ENCODE results near the gene ANKH.

DNA sequence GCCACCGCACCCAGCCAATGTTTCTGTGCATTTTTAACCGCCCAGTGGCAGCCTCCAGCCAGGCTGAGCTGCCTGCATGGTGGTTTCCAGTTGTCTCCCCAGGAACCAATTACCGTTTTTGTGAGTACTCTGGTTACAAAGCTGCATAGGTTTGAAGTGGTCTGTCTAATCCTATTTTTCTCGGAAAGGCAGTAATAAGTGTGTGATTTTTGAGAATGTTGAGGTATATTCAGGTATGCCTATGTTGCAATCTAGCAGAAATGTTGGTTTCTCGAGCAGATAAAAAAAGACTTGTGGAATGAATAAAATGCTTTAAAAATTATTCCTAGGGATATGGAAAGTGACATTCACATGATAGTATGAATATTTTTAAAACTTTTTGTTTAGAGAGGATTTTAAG is 41.5 kb upstream of the ANKH start:
- TF ChIP-seq, protein P1, sequence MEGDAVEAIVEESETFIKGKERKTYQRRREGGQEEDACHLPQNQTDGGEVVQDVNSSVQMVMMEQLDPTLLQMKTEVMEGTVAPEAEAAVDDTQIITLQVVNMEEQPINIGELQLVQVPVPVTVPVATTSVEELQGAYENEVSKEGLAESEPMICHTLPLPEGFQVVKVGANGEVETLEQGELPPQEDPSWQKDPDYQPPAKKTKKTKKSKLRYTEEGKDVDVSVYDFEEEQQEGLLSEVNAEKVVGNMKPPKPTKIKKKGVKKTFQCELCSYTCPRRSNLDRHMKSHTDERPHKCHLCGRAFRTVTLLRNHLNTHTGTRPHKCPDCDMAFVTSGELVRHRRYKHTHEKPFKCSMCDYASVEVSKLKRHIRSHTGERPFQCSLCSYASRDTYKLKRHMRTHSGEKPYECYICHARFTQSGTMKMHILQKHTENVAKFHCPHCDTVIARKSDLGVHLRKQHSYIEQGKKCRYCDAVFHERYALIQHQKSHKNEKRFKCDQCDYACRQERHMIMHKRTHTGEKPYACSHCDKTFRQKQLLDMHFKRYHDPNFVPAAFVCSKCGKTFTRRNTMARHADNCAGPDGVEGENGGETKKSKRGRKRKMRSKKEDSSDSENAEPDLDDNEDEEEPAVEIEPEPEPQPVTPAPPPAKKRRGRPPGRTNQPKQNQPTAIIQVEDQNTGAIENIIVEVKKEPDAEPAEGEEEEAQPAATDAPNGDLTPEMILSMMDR (IDR thresholded peaks at IDR 0.05; ENCODE audit: low read depth, low read length, missing input control): no peak
- TF ChIP-seq, protein P2, sequence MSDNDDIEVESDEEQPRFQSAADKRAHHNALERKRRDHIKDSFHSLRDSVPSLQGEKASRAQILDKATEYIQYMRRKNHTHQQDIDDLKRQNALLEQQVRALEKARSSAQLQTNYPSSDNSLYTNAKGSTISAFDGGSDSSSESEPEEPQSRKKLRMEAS (IDR thresholded peaks at IDR 0.05): no peak
- TF ChIP-seq TAF1 (conservative IDR thresholded peaks at IDR 0.05): no peak
- TF ChIP-seq, protein P3, sequence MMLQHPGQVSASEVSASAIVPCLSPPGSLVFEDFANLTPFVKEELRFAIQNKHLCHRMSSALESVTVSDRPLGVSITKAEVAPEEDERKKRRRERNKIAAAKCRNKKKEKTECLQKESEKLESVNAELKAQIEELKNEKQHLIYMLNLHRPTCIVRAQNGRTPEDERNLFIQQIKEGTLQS (IDR thresholded peaks at IDR 0.05): no peak
- TF ChIP-seq, protein P4, sequence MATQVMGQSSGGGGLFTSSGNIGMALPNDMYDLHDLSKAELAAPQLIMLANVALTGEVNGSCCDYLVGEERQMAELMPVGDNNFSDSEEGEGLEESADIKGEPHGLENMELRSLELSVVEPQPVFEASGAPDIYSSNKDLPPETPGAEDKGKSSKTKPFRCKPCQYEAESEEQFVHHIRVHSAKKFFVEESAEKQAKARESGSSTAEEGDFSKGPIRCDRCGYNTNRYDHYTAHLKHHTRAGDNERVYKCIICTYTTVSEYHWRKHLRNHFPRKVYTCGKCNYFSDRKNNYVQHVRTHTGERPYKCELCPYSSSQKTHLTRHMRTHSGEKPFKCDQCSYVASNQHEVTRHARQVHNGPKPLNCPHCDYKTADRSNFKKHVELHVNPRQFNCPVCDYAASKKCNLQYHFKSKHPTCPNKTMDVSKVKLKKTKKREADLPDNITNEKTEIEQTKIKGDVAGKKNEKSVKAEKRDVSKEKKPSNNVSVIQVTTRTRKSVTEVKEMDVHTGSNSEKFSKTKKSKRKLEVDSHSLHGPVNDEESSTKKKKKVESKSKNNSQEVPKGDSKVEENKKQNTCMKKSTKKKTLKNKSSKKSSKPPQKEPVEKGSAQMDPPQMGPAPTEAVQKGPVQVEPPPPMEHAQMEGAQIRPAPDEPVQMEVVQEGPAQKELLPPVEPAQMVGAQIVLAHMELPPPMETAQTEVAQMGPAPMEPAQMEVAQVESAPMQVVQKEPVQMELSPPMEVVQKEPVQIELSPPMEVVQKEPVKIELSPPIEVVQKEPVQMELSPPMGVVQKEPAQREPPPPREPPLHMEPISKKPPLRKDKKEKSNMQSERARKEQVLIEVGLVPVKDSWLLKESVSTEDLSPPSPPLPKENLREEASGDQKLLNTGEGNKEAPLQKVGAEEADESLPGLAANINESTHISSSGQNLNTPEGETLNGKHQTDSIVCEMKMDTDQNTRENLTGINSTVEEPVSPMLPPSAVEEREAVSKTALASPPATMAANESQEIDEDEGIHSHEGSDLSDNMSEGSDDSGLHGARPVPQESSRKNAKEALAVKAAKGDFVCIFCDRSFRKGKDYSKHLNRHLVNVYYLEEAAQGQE (IDR thresholded peaks at IDR 0.05): no peak
